Natural killer cell (primary cell): ENCODE data around the gene RNU2-63P. TPM values are rescaled to one million over a fixed set of nuclear protein-coding genes. Genes with fewer than 3 reads are reported as not detected.

ENCODE experiments used
- ATAC-seq, 3 donors: fragments of 150-1000 bp in 2 of 3; fragments of 200-7000 bp in 1 of 3; cut with Tn5 transposase; 1 replicate in 1 of 3; 2 replicates in 2 of 3; pipeline ENCODE4 v1.10.0; 2021; ENCODE audit warnings: mild to moderate bottlenecking in 2 of 3, moderate library complexity in 2 of 3
- DNase-seq, 2 donors: peaks; one replicate each; pipeline versions ENCODE4 v3.0.0 to v3.0.0-alpha.2; 2013 to 2021; ENCODE audit warnings: mixed read lengths in 1 of 2
- H3K27ac ChIP-seq: one replicate; pipeline ENCODE4 v1.5.1; 2013; ENCODE audit warnings: mild to moderate bottlenecking, low read length
- H3K27me3 ChIP-seq: one replicate; pipeline ENCODE4 v1.6.1; 2013; ENCODE audit warnings: low read length; ENCODE audit not compliant: control insufficient read depth, insufficient read depth
- H3K36me3 ChIP-seq: one replicate; pipeline ENCODE4 v1.6.1; 2013; ENCODE audit warnings: low read length; ENCODE audit not compliant: control insufficient read depth, insufficient read depth
- H3K4me1 ChIP-seq: one replicate; pipeline ENCODE4 v1.6.1; 2013; ENCODE audit warnings: low read length; ENCODE audit not compliant: control insufficient read depth, insufficient read depth
- H3K4me3 ChIP-seq: one replicate; pipeline ENCODE4 v1.5.1; 2013; ENCODE audit warnings: low read length
- H3K9me3 ChIP-seq: one replicate; pipeline ENCODE4 v1.6.1; 2013; ENCODE audit warnings: low read length; ENCODE audit not compliant: control insufficient read depth, insufficient read depth
- H3K27ac Mint-ChIP-seq, 2 donors: one replicate each; pipeline ENCODE4 v1.8.0; 2022; ENCODE audit warnings: mild to moderate bottlenecking in 2 of 2, mixed read lengths in 2 of 2, moderate library complexity in 1 of 2
- H3K27me3 Mint-ChIP-seq, 2 donors: one replicate each; pipeline ENCODE4 v1.8.0; 2022; ENCODE audit warnings: low read depth in 2 of 2, mixed read lengths in 2 of 2
- H3K36me3 Mint-ChIP-seq: one replicate; pipeline ENCODE4 v1.8.0; 2022; ENCODE audit warnings: mixed read lengths
- H3K4me1 Mint-ChIP-seq, 2 donors: one replicate each; pipeline ENCODE4 v1.8.0; 2022; ENCODE audit warnings: mixed read lengths in 2 of 2
- H3K4me3 Mint-ChIP-seq: one replicate; pipeline ENCODE4 v1.8.0; 2022; ENCODE audit warnings: mild to moderate bottlenecking, moderate library complexity, mixed read lengths
- H3K9me3 Mint-ChIP-seq, 2 donors: one replicate each; pipeline ENCODE4 v1.8.0; 2022; ENCODE audit warnings: mixed read lengths in 2 of 2
- WGBS: methylation state at CpG from one replicate; pipeline ENCODE4 v1.1.7; 2013; ENCODE audit warnings: missing lambda C conversion rate; ENCODE audit not compliant: insufficient coverage; 5-methylcytosine and 5-hydroxymethylcytosine counted together
- intact Hi-C: fragments of 100-400 bp; cut with micrococcal nuclease; formaldehyde crosslinking; loops from one replicate; pipeline ENCODE4 v1.14.2; 2022
- total RNA-seq, 4 donors: library from RNA; stranded (reverse); fragments of 120-200 nt in 1 of 4; gene quantifications; one replicate each; pipeline versions ENCODE4 v1.2.3 to v1.2.4, GENCODE V29; 2013 to 2022
- TF ChIP-seq, protein P1 (sequence below): fragments of 200-600 bp; IDR thresholded peaks from one replicate; pipeline ENCODE4 v1.8.0; 2022; ENCODE audit warnings: antibody characterized with exemption

Gene RNU2-63P
- total RNA-seq, 3 donors from 2014 or later (not counting 1 experiment from before 2014, with no cell fraction given): 46.9 to 117 (median 48.3) TPM

- 100% methylated on average over 1 of the region's 2 CpGs for WGBS
- Histone ChIP-seq H3K4me3 (no peak overlapping the region), H3K4me1 (no peaks in the 10 kb centered on the region), H3K9me3 (no peaks in the 10 kb centered on the region), H3K27me3 (no peaks in the 10 kb centered on the region), H3K36me3 (peaks cover 30% of the 10 kb centered on the region), H3K27ac (no peak overlapping the region)
- Mint-ChIP-seq H3K4me3 (no peak overlapping the region), H3K36me3 (no peaks in the 10 kb centered on the region), H3K27ac (peak overlapping the region; percentile 5 to 50), H3K4me1 (peaks cover 27 to 37% of the 10 kb centered on the region in 2 donors), H3K27me3 (no peaks in the 10 kb centered on the region), H3K9me3 (no peaks in the 10 kb centered on the region)
- TF ChIP-seq, protein P1, sequence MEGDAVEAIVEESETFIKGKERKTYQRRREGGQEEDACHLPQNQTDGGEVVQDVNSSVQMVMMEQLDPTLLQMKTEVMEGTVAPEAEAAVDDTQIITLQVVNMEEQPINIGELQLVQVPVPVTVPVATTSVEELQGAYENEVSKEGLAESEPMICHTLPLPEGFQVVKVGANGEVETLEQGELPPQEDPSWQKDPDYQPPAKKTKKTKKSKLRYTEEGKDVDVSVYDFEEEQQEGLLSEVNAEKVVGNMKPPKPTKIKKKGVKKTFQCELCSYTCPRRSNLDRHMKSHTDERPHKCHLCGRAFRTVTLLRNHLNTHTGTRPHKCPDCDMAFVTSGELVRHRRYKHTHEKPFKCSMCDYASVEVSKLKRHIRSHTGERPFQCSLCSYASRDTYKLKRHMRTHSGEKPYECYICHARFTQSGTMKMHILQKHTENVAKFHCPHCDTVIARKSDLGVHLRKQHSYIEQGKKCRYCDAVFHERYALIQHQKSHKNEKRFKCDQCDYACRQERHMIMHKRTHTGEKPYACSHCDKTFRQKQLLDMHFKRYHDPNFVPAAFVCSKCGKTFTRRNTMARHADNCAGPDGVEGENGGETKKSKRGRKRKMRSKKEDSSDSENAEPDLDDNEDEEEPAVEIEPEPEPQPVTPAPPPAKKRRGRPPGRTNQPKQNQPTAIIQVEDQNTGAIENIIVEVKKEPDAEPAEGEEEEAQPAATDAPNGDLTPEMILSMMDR: no peak
- DNase-seq: no peak
- no peak for ATAC-seq
- intact Hi-C loops: no loop called here
These were observed 19.8 kb upstream of the RNU2-63P start for GRCh38 chr2:88036182-88036581.

- no peak for DNase-seq
- peaks cover 45% of the 10 kb centered on the region for H3K36me3 ChIP-seq
These were observed 15.8 kb upstream of the RNU2-63P start for GRCh38 chr2:88032070-88032702.

GRCh38 chr2:88028931-88029330 lies 12.6 kb upstream of the RNU2-63P start:
- TF ChIP-seq, protein P1: no peak
- DNase-seq (no peak), ATAC-seq (no peak)
- Histone ChIP-seq H3K9me3 (no peaks in the 10 kb centered on the region), H3K4me1 (no peaks in the 10 kb centered on the region), H3K36me3 (peaks cover 29% of the 10 kb centered on the region), H3K4me3 (no peak overlapping the region), H3K27ac (no peak overlapping the region), H3K27me3 (no peaks in the 10 kb centered on the region)
- intact Hi-C loops: no loop called here
- H3K27ac Mint-ChIP-seq: no peak overlapping the region
- H3K4me1 Mint-ChIP-seq: peaks cover 9 to 14% of the 10 kb centered on the region in 2 donors
- H3K9me3 Mint-ChIP-seq: no peaks in the 10 kb centered on the region
- no peak overlapping the region for H3K4me3 Mint-ChIP-seq
- H3K36me3 Mint-ChIP-seq: peaks cover 10% of the 10 kb centered on the region
- H3K27me3 Mint-ChIP-seq: no peaks in the 10 kb centered on the region
- WGBS: 93% methylated on average over 4 of the region's 4 CpGs

More at GRCh38 chr2:88032070-88032702, 15.8 kb upstream of the RNU2-63P start:
- Histone ChIP-seq H3K9me3 (no peaks in the 10 kb centered on the region), H3K4me1 (no peaks in the 10 kb centered on the region), H3K27me3 (no peaks in the 10 kb centered on the region), H3K4me3 (no peak overlapping the region), H3K27ac (no peak overlapping the region)
- intact Hi-C loops: no loop called here
- Mint-ChIP-seq H3K4me1 (peaks cover 20 to 26% of the 10 kb centered on the region in 2 donors), H3K36me3 (peaks cover 10% of the 10 kb centered on the region), H3K4me3 (no peak overlapping the region), H3K27me3 (no peaks in the 10 kb centered on the region), H3K27ac (no peak overlapping the region), H3K9me3 (no peaks in the 10 kb centered on the region)
- TF ChIP-seq, protein P1: no peak
- WGBS: 97% methylated on average over 3 of the region's 7 CpGs
- ATAC-seq: no peak
